IMR-90 (cell line): Measurements from ENCODE around the gene TGM2. TPM values are rescaled to one million over a fixed set of nuclear protein-coding genes. Genes with fewer than 3 reads are reported as not detected.

Experiments
- ATAC-seq: fragments of 200-7000 bp; cut with Tn5 transposase; 2 replicates; pipeline ENCODE4 v1.9.1; 2020; ENCODE audit warnings: low read depth, mild to moderate bottlenecking, moderate library complexity
- BruUV-seq: library from RNA; stranded (reverse); fragments of 400-500 nt; replicated peaks from 2 replicates; lab custom pipeline; 2021; lab: Mats Ljungman, UMichigan
- CTCF ChIA-PET: fragments of 300-600 bp; formaldehyde crosslinking; extraction: SDS; loops from one replicate; lab custom pipeline; 2021; ENCODE audit warnings: antibody characterized with exemption; lab: Yijun Ruan, JAX
- POLR2A ChIA-PET: fragments of 300-600 bp; sonication (Branson Sonifier 250); formaldehyde crosslinking; loops from one replicate; lab custom pipeline; 2022; ENCODE audit warnings: antibody characterized with exemption; ENCODE audit not compliant: unreplicated experiment; lab: Charles Lee
- DNase-seq: peaks from one replicate; pipeline ENCODE4 v3.0.0; 2013
- H2AFZ ChIP-seq: replicated peaks from 2 replicates; pipeline ENCODE3; 2013; ENCODE audit warnings: low read length, mild to moderate bottlenecking; ENCODE audit not compliant: poor library complexity
- H2AK5ac ChIP-seq: 2 replicates; pipeline ENCODE4 v1.6.1; 2013; ENCODE audit warnings: low read depth, low read length, inconsistent platforms
- H2AK9ac ChIP-seq: replicated peaks from 2 replicates; pipeline ENCODE3; 2013; ENCODE audit warnings: mild to moderate bottlenecking, low read depth, low read length, moderate library complexity; ENCODE audit not compliant: poor library complexity
- H2BK120ac ChIP-seq: 2 replicates; pipeline ENCODE4 v1.6.1; 2013; ENCODE audit warnings: low read depth, low read length, inconsistent platforms
- H2BK15ac ChIP-seq: 3 replicates; pipeline ENCODE4 v1.6.1; 2013; ENCODE audit warnings: low read depth, low read length, inconsistent platforms
- H2BK20ac ChIP-seq: 2 replicates; pipeline ENCODE4 v1.6.1; 2013; ENCODE audit warnings: low read depth, mild to moderate bottlenecking, inconsistent platforms, low read length, moderate library complexity
- H2BK5ac ChIP-seq: 2 replicates; pipeline ENCODE4 v1.6.1; 2013; ENCODE audit warnings: mild to moderate bottlenecking, low read depth, low read length, inconsistent platforms; ENCODE audit not compliant: poor library complexity, severe bottlenecking
- H3K14ac ChIP-seq: replicated peaks from 2 replicates; pipeline ENCODE4 v1.6.1; 2013; ENCODE audit warnings: low read depth, low read length, inconsistent platforms
- H3K18ac ChIP-seq: 2 replicates; pipeline ENCODE4 v1.6.1; 2013; ENCODE audit warnings: low read depth, low read length, control low read depth
- H3K23ac ChIP-seq: 2 replicates; pipeline ENCODE4 v1.6.1; 2013; ENCODE audit warnings: low read depth, low read length, inconsistent platforms
- H3K27ac ChIP-seq: 2 replicates; pipeline ENCODE4 v1.5.1; 2013; ENCODE audit warnings: mild to moderate bottlenecking, control low read depth, low read length; ENCODE audit not compliant: insufficient read depth
- H3K27me3 ChIP-seq: 2 replicates; pipeline ENCODE4 v1.6.1; 2013; ENCODE audit warnings: low read length; ENCODE audit not compliant: control insufficient read depth, insufficient read depth
- H3K36me3 ChIP-seq: 2 replicates; pipeline ENCODE4 v1.6.1; 2013; ENCODE audit warnings: low read length, mixed read lengths; ENCODE audit not compliant: control insufficient read depth, insufficient read depth
- H3K4ac ChIP-seq: 2 replicates; pipeline ENCODE4 v1.6.1; 2013; ENCODE audit warnings: low read depth, low read length, inconsistent platforms
- H3K4me1 ChIP-seq: 2 replicates; pipeline ENCODE4 v1.6.1; 2013; ENCODE audit warnings: low read length, mixed read lengths; ENCODE audit not compliant: control insufficient read depth, insufficient read depth
- H3K4me2 ChIP-seq: 2 replicates; pipeline ENCODE4 v1.6.1; 2013; ENCODE audit warnings: low read depth, mild to moderate bottlenecking, control low read depth, low read length, moderate library complexity
- H3K4me3 ChIP-seq: 2 replicates; pipeline ENCODE4 v1.5.1; 2013; ENCODE audit warnings: low read depth, mild to moderate bottlenecking, control low read depth, low read length, moderate library complexity; ENCODE audit not compliant: insufficient read depth
- H3K56ac ChIP-seq: 2 replicates; pipeline ENCODE4 v1.6.1; 2013; ENCODE audit warnings: low read length, inconsistent platforms; ENCODE audit not compliant: insufficient read depth; ENCODE audit errors: extremely low read depth
- H3K79me1 ChIP-seq, 2 experiments: 2 replicates each; pipeline ENCODE4 v1.6.1; 2013; ENCODE audit warnings: low read length in 2 of 2, inconsistent platforms in 1 of 2, low read depth in 1 of 2
- H3K9ac ChIP-seq: 2 replicates; pipeline ENCODE4 v1.6.1; 2013; ENCODE audit warnings: low read depth, low read length, control low read depth
- H3K9me1 ChIP-seq: 2 replicates; pipeline ENCODE4 v1.6.1; 2013; ENCODE audit warnings: low read length, inconsistent platforms; ENCODE audit not compliant: insufficient read depth
- H3K9me3 ChIP-seq: 2 replicates; pipeline ENCODE4 v1.6.1; 2013; ENCODE audit warnings: low read length; ENCODE audit not compliant: control insufficient read depth, insufficient read depth
- H4K20me1 ChIP-seq: 2 replicates; pipeline ENCODE4 v1.6.1; 2013; ENCODE audit warnings: low read length, inconsistent platforms; ENCODE audit not compliant: insufficient read depth
- H4K5ac ChIP-seq: 2 replicates; pipeline ENCODE4 v1.6.1; 2013; ENCODE audit warnings: mild to moderate bottlenecking, low read depth, low read length, control low read depth
- H4K8ac ChIP-seq, 2 experiments: 2 replicates each; pipeline ENCODE4 v1.6.1; 2013; ENCODE audit warnings: low read depth in 2 of 2, low read length in 2 of 2, control low read depth in 1 of 2, inconsistent platforms in 1 of 2
- H4K91ac ChIP-seq: 2 replicates; pipeline ENCODE4 v1.6.1; 2013; ENCODE audit warnings: low read depth, low read length, inconsistent platforms; ENCODE audit not compliant: insufficient read depth
- BHLHE40 ChIP-seq: fragments of 150-350 bp; IDR thresholded peaks from 2 replicates; pipeline ENCODE4 v1.6.1; 2016; ENCODE audit warnings: mild to moderate bottlenecking, low read depth, low read length
- CEBPB ChIP-seq: IDR thresholded peaks from 2 replicates; pipeline ENCODE4 v1.6.1; 2012; ENCODE audit warnings: low read depth, low read length, improper control_type of control experiment
- CHD1 ChIP-seq: IDR thresholded peaks from 2 replicates; pipeline ENCODE4 v1.6.1; 2012; ENCODE audit warnings: low read depth, low read length, improper control_type of control experiment
- FOS ChIP-seq: fragments of 150-350 bp; IDR thresholded peaks from 2 replicates; pipeline ENCODE4 v1.6.1; 2016; ENCODE audit warnings: low read depth, low read length
- MAZ ChIP-seq: IDR thresholded peaks from 2 replicates; pipeline ENCODE4 v1.6.1; 2012; ENCODE audit warnings: low read depth, mild to moderate bottlenecking, low read length, improper control_type of control experiment, moderate library complexity, borderline replicate concordance
- NFE2L2 ChIP-seq: fragments of 150-350 bp; IDR thresholded peaks from 2 replicates; pipeline ENCODE4 v1.6.1; 2016; ENCODE audit warnings: low read depth, mild to moderate bottlenecking, low read length
- RAD21 ChIP-seq: IDR thresholded peaks from 2 replicates; pipeline ENCODE4 v1.6.1; 2012; ENCODE audit warnings: low read length, improper control_type of control experiment
- RCOR1 ChIP-seq: IDR thresholded peaks from 2 replicates; pipeline ENCODE4 v1.6.1; 2012; ENCODE audit warnings: mild to moderate bottlenecking, low read length, improper control_type of control experiment; ENCODE audit not compliant: insufficient replicate concordance
- RFX5 ChIP-seq: IDR thresholded peaks from 2 replicates; pipeline ENCODE4 v1.8.0; 2012; ENCODE audit warnings: low read depth, mild to moderate bottlenecking, low read length, moderate library complexity
- SMC3 ChIP-seq: fragments of 150-350 bp; IDR thresholded peaks from 2 replicates; pipeline ENCODE4 v1.6.1; 2016; ENCODE audit warnings: low read depth, mild to moderate bottlenecking, antibody characterized with exemption, low read length, moderate library complexity
- USF2 ChIP-seq: fragments of 150-350 bp; IDR thresholded peaks from 2 replicates; pipeline ENCODE4 v1.6.1; 2017; ENCODE audit warnings: mild to moderate bottlenecking, antibody characterized with exemption, low read length, low read depth
- WGBS, 2 experiments: methylation state at CpG; one replicate each; pipeline versions ENCODE4 v1.1.5 to v1.1.7; 2013; ENCODE audit warnings: missing lambda C conversion rate in 2 of 2; ENCODE audit not compliant: insufficient read length in 1 of 2; ENCODE audit errors: extremely low coverage in 2 of 2; 5-methylcytosine and 5-hydroxymethylcytosine counted together
- dilution Hi-C: fragments of 300-500 bp; cut with HindIII; formaldehyde crosslinking; loops from one replicate; pipeline ENCODE4 v1.14.3; 2018; ENCODE audit warnings: low sequenced_read_pairs; ENCODE audit not compliant: unreplicated experiment
- in situ Hi-C: fragments of 300-500 bp; cut with MboI; formaldehyde crosslinking; loops from 3 replicates; pipeline ENCODE4 v1.14.3; 2019; ENCODE audit warnings: low sequenced_read_pairs, inconsistent platforms, mixed read lengths
- intact Hi-C: fragments of 100-400 bp; cut with micrococcal nuclease; formaldehyde crosslinking; loops from 2 replicates; pipeline ENCODE4 v1.10.0; 2022
- polyA plus RNA-seq, 3 experiments: library from polyadenylated mRNA; depleted of rRNA; stranded (reverse); fragments of >200 nt; gene quantifications; 2 replicates each; pipeline ENCODE4 v1.2.3, GENCODE V29; 2012; ENCODE audit warnings: low replicate concordance in 1 of 3
- total RNA-seq: library from RNA; depleted of rRNA; stranded (reverse); fragments of >200 nt; gene quantifications from 2 replicates; pipeline ENCODE4 v1.2.3, GENCODE V29; 2012
- TF ChIP-seq, protein P1 (sequence below): conservative IDR thresholded peaks from 2 replicates; pipeline ENCODE4 v1.5.1; 2012; ENCODE audit warnings: mild to moderate bottlenecking, low read depth, low read length, improper control_type of control experiment

Gene TGM2
- total and polyA plus RNA-seq, 2 of the 4 experiments (the other 2 are of a cell fraction) = 239 to 268 TPM

- no peak for TF ChIP-seq RCOR1
Measured at GRCh38 chr20:38136421-38137245, 28.4 kb downstream of the TGM2 start (continued).

DNA sequence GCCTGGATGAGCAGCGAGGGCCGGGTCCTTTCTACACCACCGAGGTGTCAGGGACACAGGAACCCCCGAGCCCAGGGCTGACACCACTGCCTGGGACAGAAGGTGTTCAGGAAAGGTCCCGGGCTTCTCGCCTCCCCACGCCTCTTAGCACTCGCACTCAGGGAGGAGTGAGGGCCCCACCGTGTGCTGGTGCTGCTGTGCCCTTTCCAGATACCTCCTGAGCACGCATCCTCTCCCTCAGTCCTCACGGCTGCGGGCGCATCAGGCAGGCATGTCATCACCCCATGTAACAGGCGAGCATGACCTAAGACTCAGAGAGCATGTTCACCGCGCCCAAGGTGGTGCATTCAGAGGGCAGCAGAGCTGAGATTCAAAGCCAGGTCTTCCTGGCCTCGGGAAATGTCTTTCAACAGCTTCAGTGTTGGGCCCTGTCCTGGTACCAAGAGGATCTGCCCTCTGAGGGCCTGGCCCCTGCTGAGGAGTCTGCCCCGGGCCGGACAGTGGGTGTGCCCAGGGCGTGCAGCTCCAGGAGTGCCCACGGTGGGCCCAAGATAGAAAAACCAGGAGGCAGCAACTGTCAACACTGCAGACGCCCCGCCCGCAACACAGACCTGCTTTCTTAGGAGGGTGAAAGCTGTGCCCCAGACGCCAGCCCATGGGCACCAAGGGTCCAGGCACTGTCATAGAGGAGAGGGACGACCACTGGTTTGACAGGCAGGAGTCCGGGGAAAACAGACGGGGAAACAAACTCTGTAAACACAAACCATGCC, 29.2 kb downstream of the TGM2 start:
- Histone ChIP-seq H4K5ac (no peak overlapping the region), H3K4ac (peak overlapping the region; percentile 93), H2BK5ac (no peak overlapping the region), H3K4me1 (peaks cover 7% of the 10 kb centered on the region), H3K9me1 (peaks cover 20% of the 10 kb centered on the region), H3K4me2 (no peak overlapping the region), H3K18ac (no peak overlapping the region), H3K36me3 (peaks cover 72% of the 10 kb centered on the region), H3K14ac (peak overlapping the region; percentile 85; the same call in 1 of the 2 replicates), H2AFZ (no peak overlapping the region), H2BK20ac (peak overlapping the region; percentile 31; the same call in 1 of the 2 replicates), H4K8ac (peak overlapping the region in 1 of 2 experiments; percentile 70; a peak in 2 of 4 replicates), H3K23ac (no peak overlapping the region), H4K91ac (peak overlapping the region; percentile 68), H3K79me1 (peaks cover 0 to 10% of the 10 kb centered on the region in 2 experiments; a peak in 2 of 4 replicates), H3K27ac (no peak overlapping the region), H2AK5ac (peak overlapping the region; percentile 87), H4K20me1 (no peaks in the 10 kb centered on the region), H2BK15ac (no peak overlapping the region), H2BK120ac (peak overlapping the region; percentile 94), H3K4me3 (no peak overlapping the region), H3K9ac (no peak overlapping the region), H3K56ac (no peak overlapping the region), H3K9me3 (no peaks in the 10 kb centered on the region), H3K27me3 (no peaks in the 10 kb centered on the region), H2AK9ac (peak overlapping the region; percentile 37)
- no TSS peak for BruUV-seq
- DNase-seq = no peak
- dilution Hi-C loops (no loop called here), in situ Hi-C loops (no loop called here), intact Hi-C loops (no loop called here)
- ChIA-PET CTCF (interaction anchor here (0.5 kb wide), 1 partner anchor 1688 kb away, joined by 3 read pairs; no protein-coding TSS in a partner anchor), POLR2A (no interaction called here)
- ATAC-seq = no peak
- 91% methylated on average over 24 of the region's 28 CpGs; no CpG with 5 or more reads in 1 of the 2 experiments for WGBS, 2 experiments
- TF ChIP-seq MAZ (no peak), RCOR1 (no peak), CEBPB (no peak), BHLHE40 (no peak), NFE2L2 (no peak), RFX5 (no peak), USF2 (no peak), CHD1 (no peak), FOS (no peak), SMC3 (no peak), RAD21 (no peak)
- TF ChIP-seq, protein P1, sequence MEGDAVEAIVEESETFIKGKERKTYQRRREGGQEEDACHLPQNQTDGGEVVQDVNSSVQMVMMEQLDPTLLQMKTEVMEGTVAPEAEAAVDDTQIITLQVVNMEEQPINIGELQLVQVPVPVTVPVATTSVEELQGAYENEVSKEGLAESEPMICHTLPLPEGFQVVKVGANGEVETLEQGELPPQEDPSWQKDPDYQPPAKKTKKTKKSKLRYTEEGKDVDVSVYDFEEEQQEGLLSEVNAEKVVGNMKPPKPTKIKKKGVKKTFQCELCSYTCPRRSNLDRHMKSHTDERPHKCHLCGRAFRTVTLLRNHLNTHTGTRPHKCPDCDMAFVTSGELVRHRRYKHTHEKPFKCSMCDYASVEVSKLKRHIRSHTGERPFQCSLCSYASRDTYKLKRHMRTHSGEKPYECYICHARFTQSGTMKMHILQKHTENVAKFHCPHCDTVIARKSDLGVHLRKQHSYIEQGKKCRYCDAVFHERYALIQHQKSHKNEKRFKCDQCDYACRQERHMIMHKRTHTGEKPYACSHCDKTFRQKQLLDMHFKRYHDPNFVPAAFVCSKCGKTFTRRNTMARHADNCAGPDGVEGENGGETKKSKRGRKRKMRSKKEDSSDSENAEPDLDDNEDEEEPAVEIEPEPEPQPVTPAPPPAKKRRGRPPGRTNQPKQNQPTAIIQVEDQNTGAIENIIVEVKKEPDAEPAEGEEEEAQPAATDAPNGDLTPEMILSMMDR = no peak
